CMK (cell line): ENCODE data around the gene BAG3.
A peak's percentile ranks its signal among the peaks of the same experiment; 100 is the strongest.

ENCODE experiments used
- DNase-seq: peaks from one replicate; pipeline ENCODE4 v3.0.0-alpha.2; 2010; ENCODE audit warnings: low read depth

BAG3 gene

DNA sequence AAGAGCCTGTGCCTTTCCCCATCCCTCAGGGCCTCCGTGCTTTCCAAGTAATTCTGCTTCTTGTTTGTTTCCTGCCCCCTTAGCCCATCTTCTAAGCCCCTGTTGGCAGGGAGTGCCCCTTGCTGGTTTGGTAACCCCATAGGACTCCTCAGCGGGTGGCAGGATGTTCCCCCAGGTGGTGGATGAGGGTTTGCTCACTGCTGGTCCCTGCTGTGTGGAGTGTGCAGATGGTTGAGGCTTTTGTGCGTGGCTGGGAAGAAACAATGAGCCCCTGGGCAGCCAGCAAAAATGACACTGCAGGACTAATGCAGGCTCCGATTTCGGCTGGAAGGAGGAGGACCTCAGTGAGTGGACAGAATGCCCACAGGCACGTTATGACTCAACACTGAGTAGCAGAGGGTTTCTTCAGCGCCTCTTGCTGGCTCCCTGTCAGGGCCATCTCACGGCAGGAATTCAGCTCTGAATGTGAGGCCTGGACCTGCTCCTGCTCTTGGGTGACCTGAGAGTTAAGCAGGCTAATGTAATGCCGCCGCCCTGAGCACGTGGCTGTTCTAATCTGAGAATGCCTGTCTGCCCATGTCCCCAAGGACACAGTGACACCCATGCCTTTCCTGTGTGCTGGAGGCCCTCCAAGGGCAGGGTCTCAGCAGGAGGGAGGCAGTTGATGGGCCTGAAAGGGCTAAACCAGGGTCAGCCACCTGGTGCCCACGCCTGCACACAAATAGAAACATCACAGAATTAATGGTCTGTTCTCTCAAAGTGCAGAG is 16.6 kb downstream of the BAG3 start:
- DNase-seq, result no peak

DNA sequence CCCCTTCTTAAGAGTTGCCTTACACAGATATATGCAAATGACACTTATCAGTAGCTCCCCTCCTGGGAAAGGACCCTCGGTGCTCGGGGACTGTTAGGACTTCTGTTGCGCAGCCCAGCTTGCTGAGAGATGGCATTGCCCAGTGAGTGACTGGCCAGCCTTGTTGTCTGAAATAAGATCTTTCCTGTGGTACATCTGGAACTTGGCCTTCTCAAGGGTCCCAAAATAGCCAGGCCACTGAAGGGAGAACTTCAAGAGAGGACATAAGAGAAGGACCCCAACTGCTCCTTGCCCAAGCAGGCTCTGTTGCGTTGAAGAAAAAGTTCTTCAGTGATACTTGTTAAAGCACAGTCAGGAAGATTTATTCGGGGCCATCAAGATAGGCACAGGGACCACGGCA is 17.3 kb downstream of the BAG3 start:
- no peak for DNase-seq

DNA sequence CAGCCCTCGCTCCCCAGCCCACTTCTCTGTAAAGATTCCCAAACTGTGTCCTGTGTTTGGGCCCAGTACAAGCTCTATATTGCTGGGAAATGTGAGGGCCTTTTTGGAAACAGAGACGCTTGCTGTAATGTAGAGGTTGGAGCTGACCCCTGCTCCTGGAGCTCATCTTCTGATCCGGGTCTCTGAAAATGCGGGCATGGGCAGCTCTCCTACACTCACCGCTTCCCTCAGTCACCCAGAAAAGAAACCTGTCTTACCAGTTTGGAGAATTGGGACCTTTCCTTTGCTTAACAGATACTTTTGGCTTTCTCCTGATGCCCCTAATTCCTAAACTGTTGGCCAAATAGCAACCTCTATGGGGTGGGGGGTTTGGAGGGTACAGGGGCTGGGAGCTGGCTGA is 18.2 kb downstream of the BAG3 start:
- DNase-seq, result no peak

DNA sequence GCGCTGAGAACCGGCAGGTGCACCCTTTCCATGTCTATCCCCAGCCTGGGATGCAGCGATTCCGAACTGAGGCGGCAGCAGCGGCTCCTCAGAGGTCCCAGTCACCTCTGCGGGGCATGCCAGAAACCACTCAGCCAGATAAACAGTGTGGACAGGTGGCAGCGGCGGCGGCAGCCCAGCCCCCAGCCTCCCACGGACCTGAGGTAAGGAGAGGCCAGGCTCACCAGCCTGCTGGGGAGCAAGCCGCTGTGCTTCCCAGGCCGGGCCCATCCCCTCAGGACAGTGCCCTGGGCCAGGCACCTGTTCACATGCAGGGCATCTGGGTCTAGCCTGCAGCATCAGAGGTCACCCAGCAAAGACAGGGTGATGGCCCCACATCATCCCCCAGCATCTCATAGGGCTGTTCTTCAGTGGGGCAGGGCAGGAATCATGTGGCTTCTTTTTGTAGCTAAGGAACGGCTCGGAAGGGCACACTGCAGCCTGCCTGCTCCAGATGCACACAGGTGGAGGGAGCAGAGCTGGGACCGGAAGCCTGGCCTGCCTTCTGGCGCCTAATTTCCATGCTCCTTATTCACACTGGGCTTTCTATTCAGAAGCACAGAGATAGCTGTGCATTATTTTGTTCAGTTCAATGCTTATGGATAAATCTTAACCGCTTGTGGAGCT is 18.9 kb downstream of the BAG3 start:
- DNase-seq, result no peak

DNA sequence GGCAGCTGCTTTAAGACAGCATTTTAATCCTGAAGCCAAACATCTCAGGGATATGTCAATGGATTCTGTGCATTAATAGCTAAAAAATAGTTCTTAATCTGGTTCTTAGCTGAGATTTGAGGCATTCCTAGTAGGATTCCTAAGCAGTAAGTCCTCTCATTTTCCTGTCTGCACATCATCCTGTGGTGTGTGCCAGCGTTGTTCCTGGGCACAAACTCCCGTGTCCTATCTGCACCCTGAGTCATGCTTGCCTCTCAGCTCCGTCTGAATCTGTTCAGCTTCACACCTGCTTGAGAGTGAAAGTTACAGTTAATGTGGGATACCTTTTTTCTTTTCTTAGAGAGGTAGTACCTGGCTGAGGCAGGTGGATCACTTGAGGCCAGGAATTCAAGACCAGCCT is 19.5 kb downstream of the BAG3 start:
- DNase-seq, result no peak

DNA sequence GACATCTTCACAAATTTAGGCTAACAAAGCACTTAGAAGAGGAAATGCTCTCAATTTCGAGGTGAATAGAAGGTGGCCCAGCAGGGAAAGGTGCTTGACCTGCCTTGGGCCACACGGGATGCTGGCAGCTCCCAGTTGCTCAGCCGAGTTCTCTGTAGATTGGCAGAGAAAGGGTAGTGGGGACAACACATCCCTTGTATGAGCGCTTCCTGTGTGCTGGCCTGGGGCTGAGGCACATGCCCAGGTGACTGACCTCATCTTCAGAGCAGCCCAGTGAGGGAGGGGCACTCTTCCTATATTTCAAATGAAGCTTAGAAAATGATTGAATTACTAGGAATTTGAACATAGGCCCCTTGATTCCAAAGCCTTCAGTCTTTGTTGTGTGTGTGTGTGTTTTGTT is 20.2 kb downstream of the BAG3 start:
- DNase-seq, result no peak

DNA sequence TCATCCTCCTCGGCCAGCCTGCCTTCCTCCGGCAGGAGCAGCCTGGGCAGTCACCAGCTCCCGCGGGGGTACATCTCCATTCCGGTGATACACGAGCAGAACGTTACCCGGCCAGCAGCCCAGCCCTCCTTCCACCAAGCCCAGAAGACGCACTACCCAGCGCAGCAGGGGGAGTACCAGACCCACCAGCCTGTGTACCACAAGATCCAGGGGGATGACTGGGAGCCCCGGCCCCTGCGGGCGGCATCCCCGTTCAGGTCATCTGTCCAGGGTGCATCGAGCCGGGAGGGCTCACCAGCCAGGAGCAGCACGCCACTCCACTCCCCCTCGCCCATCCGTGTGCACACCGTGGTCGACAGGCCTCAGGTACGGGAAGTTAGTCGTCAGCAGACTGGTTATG is 21.1 kb downstream of the BAG3 start:
- DNase-seq, result no peak

DNA sequence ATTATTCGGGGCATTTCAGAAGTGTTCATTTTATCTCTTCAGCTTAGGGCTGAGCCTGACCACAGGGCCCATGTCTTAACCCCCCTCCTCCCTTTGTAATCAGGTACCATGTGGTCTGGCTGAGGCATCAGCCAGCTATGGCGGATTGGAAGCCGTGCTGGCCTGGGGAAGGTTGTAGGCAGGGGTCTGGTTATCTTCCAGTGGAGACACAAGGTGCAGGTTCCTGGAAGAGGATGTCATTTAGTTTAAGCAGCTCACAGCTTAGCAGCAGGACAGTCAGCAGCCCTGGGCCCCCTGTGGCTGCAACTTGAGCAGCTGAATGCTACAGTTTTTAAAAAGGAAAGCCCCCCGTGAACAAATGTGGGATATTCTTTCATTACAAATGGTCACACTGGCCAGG is 22.1 kb downstream of the BAG3 start:
- DNase-seq, result no peak

DNA sequence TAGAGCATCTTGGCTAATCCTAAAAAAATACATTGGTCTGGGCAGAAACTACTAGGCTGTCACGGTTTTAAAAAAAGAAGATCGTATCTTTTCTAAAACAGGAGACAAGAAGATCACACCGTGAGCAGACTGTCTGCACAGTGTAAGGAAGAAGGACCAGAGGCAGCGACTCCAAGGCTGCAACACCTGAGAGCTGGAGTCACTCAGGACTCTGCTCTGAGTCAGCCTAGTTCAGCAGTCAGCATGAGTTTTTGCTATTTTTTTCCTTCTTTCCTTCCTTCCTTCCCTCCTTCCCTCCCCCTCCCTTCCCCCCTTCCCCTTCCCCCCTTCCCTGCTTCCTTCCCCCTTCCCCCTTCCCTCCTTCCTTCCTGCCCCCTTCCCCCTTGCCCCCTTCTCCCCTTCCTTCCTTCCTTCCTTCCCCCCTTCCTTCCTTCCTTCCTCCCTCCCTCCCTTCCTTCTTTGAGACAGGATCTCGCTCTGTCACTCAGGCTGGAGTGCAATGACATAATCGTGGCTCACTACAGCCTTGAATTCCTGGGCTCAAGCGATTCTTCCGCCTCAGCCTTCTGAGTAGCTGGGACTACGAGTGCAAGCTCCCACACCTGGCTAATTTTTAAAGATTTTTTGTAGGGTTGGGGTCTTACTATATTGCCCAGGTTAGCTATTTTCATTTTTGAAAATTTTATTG is 24.4 kb downstream of the BAG3 start:
- DNase-seq, result no peak

DNA sequence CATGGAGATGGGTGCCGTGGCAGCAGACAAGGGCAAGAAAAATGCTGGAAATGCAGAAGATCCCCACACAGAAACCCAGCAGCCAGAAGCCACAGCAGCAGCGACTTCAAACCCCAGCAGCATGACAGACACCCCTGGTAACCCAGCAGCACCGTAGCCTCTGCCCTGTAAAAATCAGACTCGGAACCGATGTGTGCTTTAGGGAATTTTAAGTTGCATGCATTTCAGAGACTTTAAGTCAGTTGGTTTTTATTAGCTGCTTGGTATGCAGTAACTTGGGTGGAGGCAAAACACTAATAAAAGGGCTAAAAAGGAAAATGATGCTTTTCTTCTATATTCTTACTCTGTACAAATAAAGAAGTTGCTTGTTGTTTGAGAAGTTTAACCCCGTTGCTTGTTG is 25.9 kb downstream of the BAG3 start:
- no peak for DNase-seq

DNA sequence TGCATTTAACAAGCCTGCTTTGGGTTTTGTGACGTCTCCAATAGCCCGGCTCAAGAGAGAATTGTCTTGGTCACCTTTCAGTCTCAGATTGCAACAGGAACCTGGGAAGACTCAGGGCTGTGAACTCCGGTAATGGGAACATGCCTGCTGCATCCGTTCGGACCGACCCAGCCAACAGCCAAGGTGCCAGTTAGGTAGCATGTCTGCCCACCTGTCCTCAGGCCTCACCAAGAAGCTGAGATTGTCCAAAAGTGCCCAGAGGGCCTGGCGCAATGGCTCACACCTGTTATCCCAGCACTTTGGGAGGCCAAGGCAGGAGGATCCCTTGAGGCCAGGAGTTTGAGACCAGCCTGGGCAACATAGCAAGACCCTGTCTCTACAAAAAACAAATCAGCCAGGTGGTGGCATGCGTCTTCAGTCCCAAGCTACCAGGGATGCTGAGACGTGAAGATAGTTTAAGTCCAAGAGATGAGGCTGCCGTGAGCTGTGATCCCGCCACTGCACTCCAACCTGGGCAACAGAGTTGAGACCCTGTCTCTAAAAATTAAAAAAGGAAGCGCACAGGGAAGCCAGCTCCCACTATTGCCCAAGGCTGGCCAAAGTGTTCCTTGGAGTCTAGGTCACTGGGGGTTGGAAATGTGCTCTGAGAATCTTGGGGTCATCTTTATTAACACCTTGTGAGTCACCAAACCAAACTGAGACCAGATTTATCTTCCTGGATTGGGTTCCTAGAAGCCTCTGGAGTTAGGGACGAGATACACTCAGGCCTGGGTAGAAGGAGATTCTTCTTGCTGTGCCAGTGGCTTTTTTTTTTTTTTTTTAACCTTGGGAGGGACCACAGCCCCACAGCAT is 26.9 kb downstream of the BAG3 start:
- no peak for DNase-seq

DNA sequence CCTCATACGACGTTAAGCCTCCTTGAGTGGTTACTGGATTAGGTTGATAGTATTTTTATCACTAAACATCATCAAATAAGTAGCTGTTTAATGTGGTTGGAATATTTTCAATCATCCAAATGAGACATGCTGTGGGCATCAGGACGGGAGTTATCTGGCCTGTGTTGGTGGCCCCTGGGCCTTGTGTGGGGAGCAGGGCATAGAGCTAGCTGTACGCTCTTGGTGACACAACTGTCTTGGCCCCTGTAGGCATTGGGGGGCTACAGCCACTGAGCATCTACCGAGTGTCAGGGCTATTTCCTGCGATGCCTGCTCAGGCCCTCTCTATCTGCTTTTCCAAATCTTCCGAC is 28.3 kb downstream of the BAG3 start:
- no peak for DNase-seq

DNA sequence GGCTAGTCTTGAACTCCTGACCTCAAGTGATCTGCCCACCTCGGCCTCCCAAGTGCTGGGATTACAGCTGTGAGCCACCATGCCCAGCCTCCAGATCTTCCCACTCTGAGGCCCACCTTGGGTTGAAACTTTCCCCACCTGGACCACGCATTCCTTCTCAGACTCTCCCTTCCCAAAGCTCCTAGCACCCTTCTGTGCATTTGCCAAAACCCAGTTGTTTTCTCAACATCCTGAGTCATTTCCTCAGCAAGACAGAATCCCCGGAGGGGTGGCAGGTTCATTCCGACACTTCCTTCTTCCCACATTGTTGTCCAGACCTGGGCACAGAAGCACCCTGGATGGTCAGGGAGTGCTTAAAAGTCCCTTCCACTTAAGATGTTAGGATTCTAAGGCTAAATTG is 28.9 kb downstream of the BAG3 start:
- DNase-seq, result no peak

DNA sequence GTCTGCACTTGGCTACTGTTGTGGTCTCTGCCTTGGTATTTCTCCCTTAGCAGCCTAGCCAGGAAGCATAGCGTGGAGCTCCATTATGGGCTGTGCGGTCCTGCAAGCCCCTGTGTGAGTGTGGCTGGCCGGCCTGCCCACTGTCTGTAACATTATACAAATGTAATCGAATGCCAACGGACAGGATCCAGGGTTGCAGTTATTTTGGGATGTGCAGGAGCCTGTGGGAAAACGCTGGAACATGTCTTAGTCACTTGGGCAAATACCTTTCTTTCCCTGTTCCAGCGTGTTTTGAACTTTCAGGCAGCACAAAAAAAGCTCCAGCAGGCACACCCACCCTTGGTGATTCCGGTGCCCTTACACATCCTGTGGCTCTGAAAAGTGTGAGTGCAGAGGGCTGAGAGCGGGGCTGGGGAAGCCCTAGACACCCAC is 29.5 kb downstream of the BAG3 start:
- no peak for DNase-seq

DNA sequence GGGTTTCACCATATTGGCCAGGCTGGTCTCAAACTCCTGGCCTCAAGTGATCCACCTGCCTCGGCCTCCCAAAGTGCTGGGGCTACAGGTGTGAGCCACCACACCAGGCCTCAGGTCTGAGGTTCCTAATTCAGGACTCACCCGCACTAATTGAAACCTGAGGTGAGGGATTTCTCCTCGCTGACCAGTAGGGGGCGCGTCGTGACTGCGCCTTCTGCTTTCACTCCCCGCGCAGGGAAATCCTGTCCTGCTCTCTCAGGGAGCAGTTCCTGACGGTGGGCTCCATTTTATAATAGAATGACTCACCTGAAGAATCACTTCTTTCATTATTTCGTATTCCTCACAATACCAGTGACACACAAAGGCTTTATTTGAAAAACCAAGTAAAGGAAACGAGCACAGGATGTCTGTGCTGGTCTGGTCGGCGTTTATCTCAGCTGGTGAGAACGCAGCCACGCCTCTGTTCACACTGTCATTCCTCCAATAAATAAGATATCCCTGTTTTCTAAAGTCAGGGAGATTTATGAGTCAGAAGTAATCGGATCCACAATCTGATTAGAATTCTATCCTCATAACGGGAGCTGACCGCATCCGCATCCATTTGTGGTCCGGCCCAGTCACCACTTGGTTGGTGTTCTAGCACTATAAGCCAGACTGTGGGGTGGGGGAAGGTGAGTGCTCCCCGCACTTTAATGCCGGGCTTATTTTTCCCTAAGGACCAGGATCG is 35.4 kb downstream of the BAG3 start:
- DNase-seq, result peak; percentile 11

DNA sequence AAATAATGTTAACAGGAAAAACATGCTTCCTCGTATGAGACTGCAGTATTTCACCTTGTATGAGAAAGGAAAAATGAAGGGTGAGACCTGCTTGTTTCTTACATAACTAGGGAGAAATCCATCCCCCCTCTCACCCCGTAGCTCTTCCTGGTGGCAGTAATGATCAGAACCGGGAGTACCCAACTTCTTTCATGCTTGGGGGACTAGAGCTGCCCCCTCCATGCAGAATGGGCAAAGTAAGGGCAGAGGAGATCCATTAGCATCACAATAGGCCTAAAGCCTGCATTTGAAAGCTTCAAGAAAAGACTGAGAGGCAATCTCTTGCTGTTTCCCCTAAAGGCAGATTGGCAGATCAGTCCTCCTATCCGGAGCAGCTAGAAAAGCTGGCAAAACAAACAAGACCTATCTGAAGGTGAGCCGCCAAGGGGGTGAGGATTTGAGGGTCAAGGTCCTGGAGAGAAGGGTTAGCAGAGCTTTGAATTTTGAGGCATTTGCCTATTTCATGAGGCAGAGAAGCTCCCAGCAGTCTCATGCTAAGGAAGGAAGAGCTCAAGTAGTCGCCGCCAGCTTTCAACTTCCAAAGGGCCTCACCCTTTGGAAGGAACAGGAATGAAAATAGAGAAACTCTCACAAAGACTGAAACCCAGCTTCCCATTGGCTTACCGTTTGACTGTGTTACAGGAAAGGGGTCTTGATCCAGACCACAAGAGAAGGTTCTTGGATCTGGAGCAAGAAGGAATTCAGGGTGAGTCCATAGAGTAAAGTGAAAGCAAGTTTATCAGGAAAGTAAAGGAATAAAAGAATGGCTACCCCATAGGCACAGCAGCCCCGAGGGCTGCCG is 36.2 kb downstream of the BAG3 start:
- DNase-seq, result no peak

DNA sequence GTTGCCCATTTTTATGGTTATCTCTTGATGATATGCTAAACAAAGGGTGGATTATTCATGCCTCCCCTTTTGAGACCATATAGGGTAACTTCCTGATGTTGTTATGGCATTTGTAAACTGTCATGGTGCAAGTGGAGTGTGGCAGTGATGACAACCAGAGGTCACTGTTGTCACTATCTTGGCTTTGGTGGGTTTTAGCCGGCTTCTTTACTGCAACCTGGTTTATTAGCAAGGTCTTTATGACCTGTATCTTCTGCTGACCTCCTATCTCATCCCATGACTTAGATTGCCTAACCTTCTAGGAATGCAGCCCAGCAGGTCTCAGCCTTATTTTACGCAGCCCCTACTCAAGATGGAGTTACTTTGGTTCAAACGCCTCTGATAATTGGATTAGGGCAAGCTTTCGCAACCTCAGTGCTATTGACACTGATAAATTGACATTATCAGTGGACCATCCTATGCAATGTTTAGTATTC is 36.9 kb downstream of the BAG3 start:
- no peak for DNase-seq

DNA sequence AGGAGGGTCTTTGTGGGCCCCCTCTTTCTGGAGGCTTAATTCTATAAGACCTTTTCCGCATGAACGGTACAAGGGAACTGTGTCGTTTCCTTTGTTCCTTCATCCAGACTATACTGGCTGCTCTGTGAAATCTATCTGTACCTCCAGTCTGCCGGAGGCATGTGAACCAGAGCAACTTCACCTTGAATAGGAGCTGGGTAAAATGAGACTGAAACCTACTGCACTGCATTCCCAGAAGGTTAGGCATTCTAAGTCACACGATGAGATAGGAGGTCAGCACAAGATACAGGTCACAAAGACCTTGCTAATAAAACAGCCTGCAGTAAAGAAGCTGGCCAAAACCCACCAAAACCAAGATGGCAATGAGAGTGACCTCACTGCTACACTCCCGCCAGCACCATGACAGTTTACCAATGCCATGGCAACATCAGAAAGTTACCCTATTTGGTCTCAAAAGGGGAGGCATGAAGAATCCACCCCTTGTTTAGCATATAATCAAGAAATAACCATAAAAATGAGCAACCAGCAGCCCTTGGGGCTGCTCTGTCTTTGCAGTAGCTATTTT is 37.9 kb downstream of the BAG3 start:
- DNase-seq, result no peak

DNA sequence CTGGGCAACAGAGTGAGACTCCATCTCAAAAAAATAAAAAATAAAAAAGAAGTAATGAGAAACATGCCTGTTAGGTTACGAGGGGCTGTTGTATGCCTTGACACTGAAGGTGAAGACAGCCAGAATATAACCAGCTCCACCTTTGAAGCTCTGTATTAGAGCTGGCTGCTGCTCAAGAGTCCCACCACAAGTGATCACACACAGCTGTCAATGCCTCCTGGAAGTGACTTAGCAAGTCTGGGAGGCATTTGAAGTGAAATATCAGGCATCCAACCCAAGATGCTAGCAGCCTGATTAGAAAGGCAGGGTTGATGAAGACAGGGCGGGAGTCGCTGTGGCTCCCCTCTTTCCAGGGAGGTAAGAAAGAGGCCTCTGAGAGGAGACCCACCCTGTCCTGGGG is 40.5 kb downstream of the BAG3 start:
- DNase-seq, result no peak

DNA sequence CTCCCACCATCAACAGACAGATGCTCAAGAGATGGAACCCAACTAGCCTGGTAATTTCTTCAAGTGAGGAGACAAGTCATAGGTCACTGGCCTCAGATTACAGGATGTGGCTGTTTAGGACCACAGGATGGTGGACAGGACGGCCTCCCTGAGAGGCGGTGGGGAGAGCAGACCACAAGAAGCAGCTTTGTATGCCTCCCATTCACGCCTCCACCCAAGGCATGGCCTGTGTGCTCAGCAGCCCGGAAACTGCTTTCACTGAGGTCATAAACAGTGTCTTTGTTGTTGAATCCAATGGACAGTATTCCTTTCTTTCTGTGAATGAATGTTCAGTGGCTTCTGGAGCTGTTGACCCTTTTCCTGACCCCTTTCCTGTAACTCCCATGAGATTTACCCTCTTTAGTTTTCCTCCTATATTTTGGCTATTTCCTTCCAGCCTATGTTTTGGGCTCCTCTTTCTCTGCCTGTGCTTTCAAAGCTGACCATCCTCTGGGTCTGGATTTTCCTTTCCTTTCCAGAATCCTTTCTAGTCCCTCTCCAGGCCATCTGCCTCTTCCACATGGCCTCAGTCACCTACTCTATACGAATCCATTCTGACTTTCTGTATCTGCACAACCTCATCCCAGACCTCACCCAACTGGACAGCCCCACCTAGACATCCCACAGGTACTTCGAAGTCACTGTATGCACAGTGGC is 42.2 kb downstream of the BAG3 start:
- no peak for DNase-seq
